Activated T-cell treated with anti-CD3 and anti-CD28 coated beads, Interleukin-2, amount 50 U/mL, for 4 hours (primary cell): Measurements from ENCODE around the gene RILPL2. TPM values are rescaled to one million over a fixed set of nuclear protein-coding genes. Genes with fewer than 3 reads are reported as not detected.
A peak's percentile ranks its signal among the peaks of the same experiment; 100 is the strongest.
"Not testable (repeated sequence)": the region's sequence is repeated elsewhere in the genome, so short reads cannot be mapped to it uniquely, and the experiment has no call there.

Experiments used
- ATAC-seq, 2 donors: fragments of 200-7000 bp; cut with Tn5 transposase; one replicate each; pipeline ENCODE4 v1.10.0; 2021
- DNase-seq: peaks from one replicate; pipeline ENCODE4 v3.0.0-alpha.2; 2020
- H3K27me3 Mint-ChIP-seq: one replicate; pipeline ENCODE4 v1.8.0; 2021; ENCODE audit warnings: low read depth, mixed read lengths
- H3K36me3 Mint-ChIP-seq: one replicate; pipeline ENCODE4 v1.8.0; 2022; ENCODE audit warnings: mixed read lengths; ENCODE audit not compliant: insufficient read depth
- H3K4me1 Mint-ChIP-seq: one replicate; pipeline ENCODE4 v1.8.0; 2021; ENCODE audit warnings: low read depth, mixed read lengths
- H3K4me3 Mint-ChIP-seq: one replicate; pipeline ENCODE4 v1.8.0; 2021; ENCODE audit warnings: mild to moderate bottlenecking, moderate library complexity, mixed read lengths
- H3K9me3 Mint-ChIP-seq: one replicate; pipeline ENCODE4 v1.8.0; 2021; ENCODE audit warnings: mixed read lengths
- total RNA-seq, 3 donors: library from RNA; stranded (reverse); gene quantifications; one replicate each; pipeline ENCODE4 v1.2.1, GENCODE V29; 2021

Gene RILPL2
- total RNA-seq, 3 donors from 2014 or later: 17.0 to 22.4 (median 20.6) TPM

DNA sequence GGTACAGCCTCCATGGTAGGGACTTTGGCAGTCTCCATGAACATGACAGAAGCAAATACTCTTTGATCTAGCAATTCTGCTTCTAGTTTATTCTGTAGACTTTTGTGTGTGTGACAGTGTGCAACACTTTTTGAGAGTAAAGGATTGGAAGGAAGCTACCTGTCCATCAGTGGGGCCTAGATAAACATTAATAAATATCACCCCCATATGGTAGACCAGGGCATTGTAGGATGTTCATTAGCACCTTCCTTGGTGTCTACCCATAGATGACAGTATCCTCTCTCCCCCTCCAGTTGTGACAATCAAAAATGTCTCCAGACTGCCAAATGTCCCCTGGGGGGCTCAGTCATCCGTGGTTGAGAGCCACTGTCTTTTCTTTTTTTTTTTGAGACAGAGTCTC is 32.3 kb upstream of the RILPL2 start:
- DNase-seq: no peak
- no peak for ATAC-seq

DNA sequence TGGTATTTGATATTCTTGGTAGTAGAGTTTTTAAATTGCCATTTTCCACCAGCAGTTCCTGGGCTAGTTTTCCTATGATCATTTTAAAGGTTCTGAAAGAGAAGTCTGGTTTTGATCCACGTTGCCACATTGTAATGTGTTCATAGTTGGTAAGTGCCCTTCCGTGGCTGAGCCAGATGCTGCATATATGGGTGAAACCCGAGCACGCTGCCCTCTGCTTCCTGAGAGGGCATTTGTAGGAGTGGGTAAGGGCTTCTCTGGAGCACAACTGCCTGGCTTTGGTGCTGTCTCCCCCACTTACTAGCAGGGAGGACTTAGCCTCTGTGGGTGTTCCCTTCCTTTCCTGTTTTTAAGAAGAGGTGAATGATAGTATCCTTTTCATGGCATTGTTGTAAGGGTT is 28.6 kb upstream of the RILPL2 start:
- H3K27me3 Mint-ChIP-seq: no peaks in the 10 kb centered on the region
- ATAC-seq (no peak), DNase-seq (no peak)
- peaks cover 15% of the 10 kb centered on the region for H3K36me3 Mint-ChIP-seq
- no peak overlapping the region for H3K4me3 Mint-ChIP-seq
- no peaks in the 10 kb centered on the region for H3K9me3 Mint-ChIP-seq
- H3K4me1 Mint-ChIP-seq: peaks cover 21% of the 10 kb centered on the region

More for the DNA sequence above, 32.3 kb upstream of the RILPL2 start:
- H3K4me3 Mint-ChIP-seq: no peak overlapping the region
- peaks cover 9% of the 10 kb centered on the region for H3K4me1 Mint-ChIP-seq
- H3K27me3 Mint-ChIP-seq: no peaks in the 10 kb centered on the region
- no peaks in the 10 kb centered on the region for H3K9me3 Mint-ChIP-seq
- peaks cover 23% of the 10 kb centered on the region for H3K36me3 Mint-ChIP-seq

DNA sequence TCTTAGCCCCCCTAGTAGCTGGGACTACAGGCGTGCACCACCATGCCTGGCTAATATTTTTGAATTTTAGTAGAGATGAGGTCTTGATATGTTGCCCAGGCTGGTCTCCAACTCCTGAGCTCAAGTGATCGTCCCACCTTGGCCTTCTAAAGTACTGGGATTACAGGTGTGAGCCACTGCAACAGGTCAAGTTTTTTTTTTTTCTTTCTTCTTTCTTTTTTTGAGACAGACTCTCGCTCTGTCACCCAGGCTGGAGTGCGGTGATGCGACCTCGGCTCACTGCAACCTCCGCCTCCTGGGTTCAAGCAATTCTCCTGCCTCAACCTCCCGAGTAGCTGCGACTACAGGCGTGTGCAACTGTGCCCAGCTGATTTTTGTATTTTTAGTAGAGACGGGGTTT is 26.7 kb upstream of the RILPL2 start:
- H3K27me3 Mint-ChIP-seq, ATAC-seq, DNase-seq, H3K4me3 Mint-ChIP-seq, H3K9me3 Mint-ChIP-seq: not testable (repeated sequence)
- Mint-ChIP-seq H3K4me1 (peaks cover 30% of the 10 kb centered on the region), H3K36me3 (peaks cover 18% of the 10 kb centered on the region)

GRCh38 chr12:123457980-123458779 is 21.7 kb upstream of the RILPL2 start, which contains the start of gene SNRNP35:
TSS of gene SNRNP35 (plus strand) at chr12:123458139. CDS start at chr12:123465541, 7,402 bp downstream.
- H3K9me3 Mint-ChIP-seq: no peaks in the 10 kb centered on the region
- peak; percentile 76 for DNase-seq

GRCh38 chr12:123453165-123453564 is 16.7 kb upstream of the RILPL2 start:
- DNase-seq (no peak), ATAC-seq (no peak)
- no peaks in the 10 kb centered on the region for H3K27me3 Mint-ChIP-seq
- H3K36me3 Mint-ChIP-seq: no peaks in the 10 kb centered on the region
- no peak overlapping the region for H3K4me3 Mint-ChIP-seq
- no peaks in the 10 kb centered on the region for H3K9me3 Mint-ChIP-seq
- H3K4me1 Mint-ChIP-seq: peaks cover 11% of the 10 kb centered on the region

More at GRCh38 chr12:123457980-123458779, 21.7 kb upstream of the RILPL2 start, which contains the start of gene SNRNP35:
- Mint-ChIP-seq H3K4me3 (peak within 1 kb of the TSS; percentile 98), H3K4me1 (peaks cover 21% of the 10 kb centered on the region), H3K36me3 (peaks cover 3% of the 10 kb centered on the region), H3K27me3 (no peaks in the 10 kb centered on the region)
- peak; percentile 80 to 81 for ATAC-seq

GRCh38 chr12:123452276-123452550 is 15.7 kb upstream of the RILPL2 start:
- not testable (repeated sequence) for H3K4me3 Mint-ChIP-seq, ATAC-seq, H3K27me3 Mint-ChIP-seq, DNase-seq, H3K36me3 Mint-ChIP-seq, H3K9me3 Mint-ChIP-seq
- H3K4me1 Mint-ChIP-seq: peaks cover 18% of the 10 kb centered on the region

GRCh38 chr12:123450636-123451035 is 14.2 kb upstream of the RILPL2 start:
- Mint-ChIP-seq H3K36me3 (no peaks in the 10 kb centered on the region), H3K9me3 (no peaks in the 10 kb centered on the region), H3K27me3 (no peaks in the 10 kb centered on the region), H3K4me1 (peaks cover 26% of the 10 kb centered on the region), H3K4me3 (no peak overlapping the region)
- no peak for DNase-seq
- no peak for ATAC-seq

DNA sequence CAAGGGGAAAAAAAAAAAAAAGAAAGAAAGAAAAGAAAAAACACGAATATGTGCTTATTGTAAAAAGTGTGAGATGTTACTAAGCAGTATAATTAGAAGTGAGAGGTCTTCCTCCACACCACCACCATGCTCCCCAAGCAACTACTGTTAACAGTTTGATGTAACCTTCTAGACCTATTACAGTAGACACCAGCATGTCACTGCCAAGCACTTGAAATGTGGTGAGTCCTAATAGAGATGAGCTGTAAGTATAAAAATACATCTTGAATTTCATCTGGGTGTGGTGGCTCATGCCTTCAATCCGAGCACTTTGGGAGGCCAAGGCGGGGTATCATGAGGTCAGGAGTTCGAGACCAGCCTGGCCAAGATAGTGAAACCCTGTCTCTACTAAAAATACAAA is 13.4 kb upstream of the RILPL2 start:
- H3K4me3 Mint-ChIP-seq: no peak overlapping the region
- no peak for DNase-seq
- no peaks in the 10 kb centered on the region for H3K27me3 Mint-ChIP-seq
- H3K9me3 Mint-ChIP-seq: no peaks in the 10 kb centered on the region
- no peaks in the 10 kb centered on the region for H3K36me3 Mint-ChIP-seq
- H3K4me1 Mint-ChIP-seq: peaks cover 30% of the 10 kb centered on the region
- no peak for ATAC-seq

GRCh38 chr12:123449249-123449733 is 12.8 kb upstream of the RILPL2 start:
- Mint-ChIP-seq H3K9me3 (no peaks in the 10 kb centered on the region), H3K4me3 (no peak overlapping the region), H3K27me3 (no peaks in the 10 kb centered on the region), H3K36me3 (no peaks in the 10 kb centered on the region), H3K4me1 (peaks cover 30% of the 10 kb centered on the region)
- DNase-seq (no peak), ATAC-seq (no peak)

DNA sequence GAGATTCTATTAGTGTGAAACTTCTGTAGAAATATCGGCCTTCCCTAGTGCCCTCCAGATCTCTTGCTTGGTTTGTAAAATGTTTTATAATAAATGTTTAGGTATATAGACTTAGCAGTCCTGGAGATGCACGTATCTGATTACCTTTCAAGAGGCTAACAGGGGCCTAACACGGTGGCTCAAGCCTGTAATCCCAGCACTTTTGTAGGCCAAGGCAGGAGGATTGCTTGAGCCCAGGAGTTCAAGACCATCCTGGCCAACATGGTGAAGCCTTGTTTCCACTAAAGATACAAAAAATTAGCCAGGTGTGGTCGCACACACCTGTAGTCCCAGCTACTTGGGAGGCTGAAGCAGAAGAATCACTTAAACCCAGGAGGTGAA is 9.8 kb upstream of the RILPL2 start:
- no peaks in the 10 kb centered on the region for H3K27me3 Mint-ChIP-seq
- H3K36me3 Mint-ChIP-seq: no peaks in the 10 kb centered on the region
- DNase-seq (no peak), ATAC-seq (no peak)
- H3K4me1 Mint-ChIP-seq: peaks cover 30% of the 10 kb centered on the region
- H3K9me3 Mint-ChIP-seq: no peaks in the 10 kb centered on the region
- no peak overlapping the region for H3K4me3 Mint-ChIP-seq

GRCh38 chr12:123445388-123446332 is 9.2 kb upstream of the RILPL2 start:
- no peaks in the 10 kb centered on the region for H3K9me3 Mint-ChIP-seq
- no peaks in the 10 kb centered on the region for H3K27me3 Mint-ChIP-seq
- no peak overlapping the region for H3K4me3 Mint-ChIP-seq
- DNase-seq: no peak
- ATAC-seq: no peak
- no peaks in the 10 kb centered on the region for H3K36me3 Mint-ChIP-seq
- H3K4me1 Mint-ChIP-seq: peaks cover 30% of the 10 kb centered on the region

- Mint-ChIP-seq H3K36me3 (no peaks in the 10 kb centered on the region), H3K4me1 (peaks cover 29% of the 10 kb centered on the region), H3K4me3 (no peak overlapping the region), H3K9me3 (no peaks in the 10 kb centered on the region), H3K27me3 (no peaks in the 10 kb centered on the region)
- no peak for DNase-seq
- no peak for ATAC-seq
Measured at GRCh38 chr12:123444092-123445026, 7.9 kb upstream of the RILPL2 start.

- Mint-ChIP-seq H3K9me3 (no peaks in the 10 kb centered on the region), H3K4me3 (no peak overlapping the region)
- ATAC-seq: no peak
Measured at GRCh38 chr12:123442774-123443173, 6.3 kb upstream of the RILPL2 start.

More at GRCh38 chr12:123442774-123443173, 6.3 kb upstream of the RILPL2 start:
- peaks cover 15% of the 10 kb centered on the region for H3K4me1 Mint-ChIP-seq
- H3K36me3 Mint-ChIP-seq: no peaks in the 10 kb centered on the region
- no peak for DNase-seq
- H3K27me3 Mint-ChIP-seq: no peaks in the 10 kb centered on the region
